GM18870 (cell line): ENCODE results near the gene RAC2.

Experiments used
- ATAC-seq: cut with Tn5 transposase; IDR thresholded peaks from one replicate; pipeline ENCODE4 v1.9.1; 2021; ENCODE audit warnings: moderate library complexity; ENCODE audit not compliant: unreplicated experiment

The RAC2 gene

GRCh38 chr22:37222440-37222971 is 21.6 kb downstream of the RAC2 start:
- no peak for ATAC-seq

GRCh38 chr22:37221424-37222333 is 22.4 kb downstream of the RAC2 start:
- ATAC-seq = no peak

DNA sequence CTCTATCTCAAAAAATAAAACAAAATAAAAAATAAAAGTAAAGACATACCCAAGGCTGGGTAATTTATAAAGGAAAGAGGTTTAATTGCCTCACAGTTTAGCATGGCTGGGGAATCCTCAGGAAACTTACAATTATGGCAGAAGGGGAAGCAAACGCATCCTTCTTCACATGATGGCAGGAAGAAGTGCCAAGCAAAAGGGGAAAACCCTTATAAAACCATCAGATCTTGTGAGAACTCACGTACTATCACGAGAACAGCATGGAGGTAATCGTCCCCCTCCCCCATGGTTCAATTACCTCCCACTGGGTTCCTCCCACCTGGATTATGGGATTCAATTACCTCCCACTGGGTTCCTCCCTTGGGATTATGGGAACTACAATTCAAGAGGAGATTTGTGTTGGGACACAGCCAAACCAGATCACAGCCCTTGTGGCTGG is 23.5 kb downstream of the RAC2 start:
- ATAC-seq = no peak

DNA sequence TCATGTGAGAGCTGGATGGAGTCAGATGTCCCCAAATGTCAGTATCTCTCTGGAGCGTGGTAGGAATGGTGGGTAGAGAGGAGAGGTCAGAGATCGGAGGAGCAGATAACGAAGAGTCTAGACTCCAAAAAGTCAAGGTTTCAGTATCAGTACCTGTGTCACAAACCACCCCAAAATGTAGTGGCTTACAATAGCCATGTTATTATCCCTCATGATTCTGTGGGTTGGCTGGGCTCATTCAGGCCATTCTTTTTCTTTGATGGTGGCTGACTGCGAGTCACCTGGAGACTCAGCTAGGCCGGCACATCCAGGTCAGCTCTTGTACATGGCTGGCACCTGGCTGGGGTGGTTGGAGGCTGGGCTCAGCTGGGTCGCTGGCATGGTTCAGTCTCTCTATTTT is 24.5 kb downstream of the RAC2 start:
- ATAC-seq = no peak

DNA sequence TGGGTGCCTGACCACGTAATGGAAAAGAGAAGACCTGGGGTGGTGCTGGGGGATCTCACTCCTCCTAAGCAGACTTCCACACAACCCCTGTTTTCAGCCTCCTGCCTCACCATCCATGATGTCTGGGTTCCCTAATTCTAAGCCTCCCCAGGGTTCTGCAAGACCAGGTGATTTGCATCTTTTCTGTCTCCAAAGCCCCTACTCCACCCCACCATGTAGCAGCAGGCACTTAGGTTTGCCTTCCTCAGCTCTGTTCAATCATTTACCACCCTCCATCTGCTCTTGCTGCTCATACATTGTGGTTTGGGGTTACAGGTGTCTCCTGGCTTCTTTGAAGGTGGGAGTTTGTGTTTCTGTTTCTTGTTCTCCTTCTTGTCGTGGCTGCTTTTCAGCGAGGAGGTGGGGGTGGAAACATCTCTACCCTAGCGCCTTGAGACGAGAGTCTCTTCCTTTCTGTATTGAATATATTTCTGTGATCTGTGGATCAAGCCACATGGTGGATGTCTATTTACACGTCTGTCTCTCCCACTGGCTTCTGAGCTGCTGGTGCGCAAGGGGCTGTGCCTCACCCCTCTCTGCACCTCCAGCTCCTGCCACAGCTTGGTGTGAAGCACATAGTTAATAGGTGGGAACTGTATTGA is 25.2 kb downstream of the RAC2 start:
- ATAC-seq = peak; percentile 82

- ATAC-seq = peak; percentile 10
Measured at GRCh38 chr22:37218399-37218770, 25.7 kb downstream of the RAC2 start.

DNA sequence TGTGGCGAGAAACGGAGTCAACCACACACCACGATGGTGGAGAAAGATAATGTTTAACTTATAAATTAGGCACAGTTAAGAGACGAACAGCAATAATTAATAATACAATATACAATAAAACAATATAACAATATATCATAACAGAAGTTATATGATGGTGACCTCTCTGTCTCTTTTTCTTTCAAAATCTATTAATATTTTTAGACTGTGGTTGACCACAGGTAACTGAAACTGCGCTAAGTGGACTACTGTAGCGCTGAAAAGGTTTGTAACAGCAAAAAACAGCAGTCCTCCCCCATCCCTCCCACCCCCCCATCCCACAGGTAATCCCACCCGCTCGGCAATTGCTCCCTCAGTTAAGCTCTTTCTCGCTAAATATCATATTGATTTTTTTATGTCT is 28.2 kb downstream of the RAC2 start:
- no peak for ATAC-seq

DNA sequence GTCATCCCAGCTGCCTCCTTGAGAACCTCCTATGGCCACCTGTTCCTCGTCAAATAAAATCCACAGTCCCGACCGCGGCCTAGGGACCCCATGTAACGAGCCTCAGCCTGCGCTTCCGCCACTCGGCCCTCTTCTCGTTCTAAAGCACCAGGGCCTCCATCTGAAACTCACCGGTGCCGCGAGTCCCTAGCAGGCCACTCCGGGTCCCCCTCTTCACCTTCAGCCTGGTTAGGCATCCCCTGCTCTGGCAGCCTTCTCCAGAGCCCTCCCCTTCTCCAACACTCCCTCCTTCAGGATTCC is 29.4 kb downstream of the RAC2 start:
- no peak for ATAC-seq

GRCh38 chr22:37213941-37214730 is 29.9 kb downstream of the RAC2 start:
- ATAC-seq = no peak

GRCh38 chr22:37213218-37213855 is 30.7 kb downstream of the RAC2 start:
- no peak for ATAC-seq

DNA sequence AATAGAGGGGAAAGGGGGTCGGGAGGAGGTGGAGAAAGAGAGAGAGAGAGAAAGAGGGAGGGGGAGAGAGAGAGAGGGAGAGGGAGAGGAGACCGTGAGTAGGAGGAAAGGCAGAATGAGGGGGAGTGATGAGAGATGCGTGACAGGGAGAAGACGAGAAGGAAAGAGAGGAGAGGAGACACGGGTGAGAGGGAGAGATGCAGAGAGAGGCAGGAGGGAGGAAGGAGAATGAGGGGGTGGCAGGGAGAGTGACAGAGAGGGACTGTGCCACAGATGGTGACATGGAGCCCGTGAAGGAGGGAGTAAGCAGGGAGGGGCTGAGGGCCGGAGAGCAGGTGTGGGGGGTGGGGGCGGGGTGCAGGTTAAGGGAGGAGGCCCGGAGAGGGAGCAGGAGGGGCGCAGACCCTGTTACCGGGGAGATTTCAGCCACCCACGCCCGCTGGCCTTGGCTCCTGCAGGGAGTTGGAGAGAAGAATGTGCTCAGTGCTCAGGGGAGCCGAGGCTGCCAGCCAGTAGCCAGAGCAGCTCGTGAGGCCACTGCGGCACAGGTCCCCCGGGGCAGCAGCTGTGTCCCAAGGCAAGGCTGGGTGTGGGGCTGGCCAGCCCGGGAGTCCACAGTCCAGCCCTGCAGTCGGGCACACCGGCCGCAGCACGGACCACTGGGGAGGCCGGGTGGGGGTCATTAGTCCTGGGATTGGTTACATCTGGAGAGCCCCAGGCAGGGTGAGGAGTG is 31.7 kb downstream of the RAC2 start, which contains the start of gene SSTR3:
Gene SSTR3, minus strand, starts transcription at position 304 of the 733 bp plus-strand sequence. CDS start 4,674 bp downstream, outside the sequence.
- no peak for ATAC-seq

GRCh38 chr22:37211866-37212173 is 32.2 kb downstream of the RAC2 start:
- ATAC-seq = no peak

DNA sequence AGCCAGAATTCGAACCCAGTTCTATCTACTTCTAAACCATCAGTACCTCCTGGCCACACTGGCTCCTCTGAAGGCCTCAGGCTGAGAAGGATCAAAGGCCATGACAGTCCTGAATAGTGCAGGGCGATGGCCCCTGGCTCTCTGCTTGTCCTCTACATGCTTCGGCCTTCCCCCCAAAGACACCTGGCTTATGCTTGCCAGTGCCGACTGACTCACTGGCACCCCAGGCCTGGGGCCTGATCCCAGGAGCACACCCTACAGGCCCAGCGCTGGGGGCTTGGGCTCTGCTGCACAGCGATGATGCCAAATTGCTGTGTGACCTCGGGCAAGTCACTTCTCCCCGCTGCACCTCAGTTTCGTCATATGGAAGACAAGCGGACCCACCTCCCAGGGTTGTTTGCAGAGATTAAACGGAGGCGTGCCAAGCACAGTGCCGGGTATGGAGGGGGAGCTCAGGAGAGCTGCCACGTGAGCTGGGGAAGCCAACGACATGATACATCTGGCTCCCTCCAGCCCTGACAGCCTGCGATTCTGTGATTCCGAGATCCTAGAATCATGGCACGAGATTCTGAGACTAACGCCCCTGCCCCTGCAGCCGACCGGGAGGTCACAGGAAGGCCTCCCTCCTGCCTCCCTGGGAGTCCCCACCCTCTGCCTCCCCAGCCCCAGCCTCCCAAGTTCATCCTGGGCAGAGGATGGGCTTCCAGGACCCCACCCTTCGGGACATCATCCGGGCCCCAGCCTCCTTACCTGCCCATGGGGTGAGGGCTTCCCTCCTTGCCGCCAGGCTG is 32.8 kb downstream of the RAC2 start:
- no peak for ATAC-seq

- ATAC-seq = no peak
Measured at GRCh38 chr22:37210041-37210803, 33.8 kb downstream of the RAC2 start.

DNA sequence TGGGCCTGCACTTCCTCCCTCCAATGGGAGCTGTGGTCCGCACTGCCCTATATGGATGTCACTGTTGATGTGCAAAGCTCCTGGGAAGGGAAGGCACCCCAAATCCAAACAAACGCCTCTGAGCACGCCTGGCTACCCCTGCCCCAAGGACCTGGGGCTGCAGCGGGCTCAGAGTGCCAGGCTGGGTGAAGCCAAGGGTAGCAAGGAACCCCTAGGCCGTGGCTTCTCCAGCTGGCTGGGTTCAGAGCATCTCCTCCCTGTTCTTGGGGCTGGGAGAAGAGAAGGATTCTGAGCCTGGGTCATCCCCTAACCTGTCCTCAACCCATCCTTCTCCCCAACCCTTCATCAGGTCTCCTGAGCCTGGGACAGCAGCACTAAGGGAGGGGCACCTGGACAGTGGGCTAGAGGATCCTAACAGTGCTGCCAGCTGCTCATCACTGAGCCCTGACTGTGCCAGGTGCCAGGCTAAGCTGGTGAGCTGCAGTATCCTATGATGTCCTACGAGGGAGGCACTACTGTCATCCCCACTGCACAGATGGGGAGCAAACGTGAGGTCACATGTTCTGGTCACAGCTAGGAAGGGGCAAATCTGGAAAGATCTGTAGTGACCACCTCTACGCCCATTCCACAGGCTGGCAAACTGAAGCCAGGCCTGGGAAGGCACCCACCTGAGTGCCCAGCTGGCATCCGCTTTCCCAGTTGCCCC is 34.8 kb downstream of the RAC2 start:
- no peak for ATAC-seq

DNA sequence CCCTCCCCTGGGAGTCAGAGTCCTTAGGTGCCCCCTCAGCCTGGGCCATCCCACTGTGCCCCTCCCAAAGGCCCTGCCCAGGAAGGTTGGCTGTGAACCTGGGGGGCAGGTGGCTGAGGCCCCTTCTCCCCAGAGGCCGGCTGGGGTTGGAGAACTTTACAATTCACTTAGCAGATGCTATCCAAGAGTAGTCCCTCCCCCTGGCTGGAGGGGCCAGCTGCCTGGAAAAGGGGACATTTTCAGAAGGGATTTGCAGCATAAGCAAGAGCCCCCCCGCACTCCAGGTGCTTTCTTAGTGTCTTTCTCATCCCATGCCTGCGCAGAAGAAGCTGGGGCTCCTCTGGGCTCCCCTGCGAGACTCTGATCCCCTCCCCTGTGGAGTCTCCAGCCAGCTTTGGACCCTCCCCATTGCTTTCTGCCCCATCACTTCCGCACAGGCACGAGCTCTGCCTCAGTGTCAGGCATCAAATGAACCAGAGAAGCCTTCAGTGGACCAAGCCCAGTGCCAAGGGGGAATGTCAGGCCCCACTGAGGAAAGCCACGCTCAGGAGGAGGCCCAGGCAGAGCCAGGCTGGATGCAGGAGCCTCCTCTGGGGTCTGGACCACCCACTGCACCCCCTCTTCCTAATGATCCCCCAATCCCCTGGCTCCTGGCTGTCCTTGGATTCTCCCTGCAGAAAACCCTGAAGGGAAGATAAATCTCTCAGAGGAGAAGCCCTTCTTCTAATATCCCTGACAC is 35.5 kb downstream of the RAC2 start:
- no peak for ATAC-seq

DNA sequence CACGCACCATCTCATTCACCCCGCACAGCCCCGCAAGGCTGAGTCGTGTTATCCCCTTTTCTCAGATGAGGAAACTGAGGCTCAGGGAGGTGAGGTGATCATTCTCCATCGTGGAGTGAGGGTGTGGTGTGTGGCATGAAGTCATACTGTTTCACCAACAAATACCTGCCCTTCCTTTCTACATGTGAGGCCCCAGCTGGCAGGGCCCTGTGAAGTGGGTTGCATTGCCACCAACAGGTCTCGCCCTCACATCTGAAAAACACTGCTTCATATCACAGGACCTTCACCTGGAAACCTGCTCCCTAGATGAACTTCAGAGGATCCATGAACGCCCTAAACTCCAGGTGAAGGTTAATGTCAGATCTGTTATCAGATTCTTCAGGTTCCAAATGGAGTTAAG is 36.1 kb downstream of the RAC2 start:
- ATAC-seq = no peak
